ENCODE data around the gene ZNF594.

The ZNF594 gene

GRCh38 chr17:5211458-5211857 is 19.8 kb upstream of the ZNF594 start:
- H3K27ac Mint-ChIP-seq, result no peak overlapping the region
- no peaks in the 10 kb centered on the region for H3K4me1 Mint-ChIP-seq
- H3K9me3 Mint-ChIP-seq, result no peaks in the 10 kb centered on the region
- DNase-seq (ENCODE audit: low spot score in 2 of 2) (no peak), ATAC-seq (no peak)
- no peak overlapping the region for H3K4me3 Mint-ChIP-seq
- no peaks in the 10 kb centered on the region for H3K36me3 Mint-ChIP-seq

- Mint-ChIP-seq H3K27ac (peak overlapping the region; percentile 37), H3K9me3 (no peaks in the 10 kb centered on the region), H3K4me1 (no peaks in the 10 kb centered on the region), H3K4me3 (no peak overlapping the region), H3K36me3 (no peaks in the 10 kb centered on the region)
- ATAC-seq, result no peak
- no peak for DNase-seq (ENCODE audit: low spot score in 2 of 2)
These were observed 19.1 kb upstream of the ZNF594 start for GRCh38 chr17:5210614-5211252.

- no peak overlapping the region for H3K4me3 Mint-ChIP-seq
- DNase-seq (ENCODE audit: low spot score in 2 of 2) (no peak), ATAC-seq (no peak)
- H3K36me3 Mint-ChIP-seq, result no peaks in the 10 kb centered on the region
- no peaks in the 10 kb centered on the region for H3K9me3 Mint-ChIP-seq
- peak overlapping the region; percentile 37 for H3K27ac Mint-ChIP-seq
- H3K4me1 Mint-ChIP-seq, result no peaks in the 10 kb centered on the region
These were observed 18.4 kb upstream of the ZNF594 start for GRCh38 chr17:5210091-5210490.

- DNase-seq (ENCODE audit: low spot score in 2 of 2) (no peak), ATAC-seq (no peak)
- Mint-ChIP-seq H3K4me1 (peaks cover under 1% of the 10 kb centered on the region), H3K36me3 (no peaks in the 10 kb centered on the region), H3K9me3 (no peaks in the 10 kb centered on the region), H3K27ac (no peak overlapping the region), H3K4me3 (no peak overlapping the region)
These were observed 17.7 kb upstream of the ZNF594 start for GRCh38 chr17:5209396-5209795.

GRCh38 chr17:5203908-5204294 is 12.2 kb upstream of the ZNF594 start:
- peak; percentile 82 for ATAC-seq
- peaks cover 10% of the 10 kb centered on the region for H3K4me1 Mint-ChIP-seq
- H3K27ac Mint-ChIP-seq, result no peak overlapping the region

GRCh38 chr17:5203178-5203907 is 11.7 kb upstream of the ZNF594 start:
- Mint-ChIP-seq H3K9me3 (no peaks in the 10 kb centered on the region), H3K4me1 (peaks cover 10% of the 10 kb centered on the region), H3K36me3 (no peaks in the 10 kb centered on the region), H3K27ac (no peak overlapping the region), H3K4me3 (no peak overlapping the region)
- no peak for DNase-seq (ENCODE audit: low spot score in 2 of 2)
- ATAC-seq, result no peak

More at GRCh38 chr17:5203908-5204294, 12.2 kb upstream of the ZNF594 start:
- DNase-seq (ENCODE audit: low spot score in 2 of 2), result no peak
- H3K36me3 Mint-ChIP-seq, result no peaks in the 10 kb centered on the region
- H3K4me3 Mint-ChIP-seq, result no peak overlapping the region
- no peaks in the 10 kb centered on the region for H3K9me3 Mint-ChIP-seq

GRCh38 chr17:5201011-5201410 is 9.3 kb upstream of the ZNF594 start:
- ATAC-seq (no peak), DNase-seq (ENCODE audit: low spot score in 2 of 2) (no peak)
- Mint-ChIP-seq H3K27ac (no peak overlapping the region), H3K36me3 (no peaks in the 10 kb centered on the region), H3K4me3 (no peak overlapping the region), H3K4me1 (peaks cover 15% of the 10 kb centered on the region), H3K9me3 (no peaks in the 10 kb centered on the region)

- Mint-ChIP-seq H3K9me3 (no peaks in the 10 kb centered on the region), H3K27ac (no peak overlapping the region), H3K4me1 (peaks cover 15% of the 10 kb centered on the region), H3K4me3 (no peak overlapping the region), H3K36me3 (no peaks in the 10 kb centered on the region)
- DNase-seq (ENCODE audit: low spot score in 2 of 2) (no peak), ATAC-seq (no peak)
These were observed 8.7 kb upstream of the ZNF594 start for GRCh38 chr17:5200360-5200759.

- Mint-ChIP-seq H3K4me1 (peaks cover 6% of the 10 kb centered on the region), H3K36me3 (no peaks in the 10 kb centered on the region), H3K4me3 (no peak overlapping the region), H3K27ac (peak overlapping the region; percentile 63), H3K9me3 (no peaks in the 10 kb centered on the region)
- DNase-seq (ENCODE audit: low spot score in 2 of 2) (no peak), ATAC-seq (no peak)
These were observed 6.8 kb upstream of the ZNF594 start for GRCh38 chr17:5198472-5198871.

GRCh38 chr17:5194346-5194745 is 2.7 kb upstream of the ZNF594 start:
- peaks cover 7% of the 10 kb centered on the region for H3K9me3 Mint-ChIP-seq
- H3K36me3 Mint-ChIP-seq, result peaks cover 19% of the 10 kb centered on the region
- H3K27ac Mint-ChIP-seq, result no peak overlapping the region
- ATAC-seq, result no peak
- no peak overlapping the region for H3K4me3 Mint-ChIP-seq
- DNase-seq (ENCODE audit: low spot score in 2 of 2), result no peak
- H3K4me1 Mint-ChIP-seq, result peaks cover 36% of the 10 kb centered on the region

GRCh38 chr17:5184288-5184687 is 7.4 kb downstream of the ZNF594 start:
- Mint-ChIP-seq H3K27ac (no peak overlapping the region), H3K36me3 (peaks cover 40% of the 10 kb centered on the region), H3K4me3 (no peak overlapping the region), H3K4me1 (peaks cover 6% of the 10 kb centered on the region), H3K9me3 (peaks cover 41% of the 10 kb centered on the region)
- DNase-seq (ENCODE audit: low spot score in 2 of 2) (no peak), ATAC-seq (peak; percentile 74)

- ATAC-seq, result no peak
- Mint-ChIP-seq H3K36me3 (peaks cover 31% of the 10 kb centered on the region), H3K27ac (no peak overlapping the region), H3K4me1 (peaks cover 6% of the 10 kb centered on the region), H3K4me3 (no peak overlapping the region), H3K9me3 (peaks cover 44% of the 10 kb centered on the region)
- DNase-seq (ENCODE audit: low spot score in 2 of 2), result no peak
These were observed 8.3 kb downstream of the ZNF594 start for GRCh38 chr17:5183410-5183793.

- H3K9me3 Mint-ChIP-seq, result peaks cover 41% of the 10 kb centered on the region
- DNase-seq (ENCODE audit: low spot score in 2 of 2) (no peak), ATAC-seq (no peak)
- no peak overlapping the region for H3K4me3 Mint-ChIP-seq
- H3K27ac Mint-ChIP-seq, result no peak overlapping the region
- H3K4me1 Mint-ChIP-seq, result peaks cover 6% of the 10 kb centered on the region
- peaks cover 25% of the 10 kb centered on the region for H3K36me3 Mint-ChIP-seq
These were observed 8.9 kb downstream of the ZNF594 start for GRCh38 chr17:5182597-5183409.

- H3K4me1 Mint-ChIP-seq, result peaks cover 6% of the 10 kb centered on the region
- peaks cover 23% of the 10 kb centered on the region for H3K36me3 Mint-ChIP-seq
- H3K4me3 Mint-ChIP-seq, result no peak overlapping the region
- no peak overlapping the region for H3K27ac Mint-ChIP-seq
- ATAC-seq (no peak), DNase-seq (ENCODE audit: low spot score in 2 of 2) (no peak)
- peaks cover 38% of the 10 kb centered on the region for H3K9me3 Mint-ChIP-seq
These were observed 10.0 kb downstream of the ZNF594 start for GRCh38 chr17:5181509-5182305.

- peaks cover 32% of the 10 kb centered on the region for H3K9me3 Mint-ChIP-seq
- H3K4me3 Mint-ChIP-seq, result no peak overlapping the region
- H3K4me1 Mint-ChIP-seq, result no peaks in the 10 kb centered on the region
- no peak for DNase-seq (ENCODE audit: low spot score in 2 of 2)
- no peak for ATAC-seq
- H3K27ac Mint-ChIP-seq, result no peak overlapping the region
- H3K36me3 Mint-ChIP-seq, result peaks cover 23% of the 10 kb centered on the region
These were observed 12.7 kb downstream of the ZNF594 start for GRCh38 chr17:5179003-5179402.
